Memory B cell (primary cell): ENCODE results near the gene DNAJC10.

ENCODE experiments used
- ATAC-seq: fragments of 150-1000 bp; cut with Tn5 transposase; 2 replicates; pipeline ENCODE4 v1.10.0; 2021; ENCODE audit warnings: low read depth, mild to moderate bottlenecking, moderate library complexity
- DNase-seq, 2 donors: peaks; one replicate each; pipeline ENCODE4 v3.0.0; 2022; ENCODE audit warnings: low spot score in 2 of 2
- H3K27ac Mint-ChIP-seq: one replicate; pipeline ENCODE4 v1.8.0; 2022; ENCODE audit warnings: mild to moderate bottlenecking, moderate library complexity, mixed read lengths
- H3K27me3 Mint-ChIP-seq: one replicate; pipeline ENCODE4 v1.8.0; 2022; ENCODE audit warnings: mixed read lengths
- H3K36me3 Mint-ChIP-seq: one replicate; pipeline ENCODE4 v1.8.0; 2022; ENCODE audit warnings: mild to moderate bottlenecking, mixed read lengths
- H3K4me1 Mint-ChIP-seq: one replicate; pipeline ENCODE4 v1.8.0; 2022; ENCODE audit warnings: mixed read lengths
- H3K4me3 Mint-ChIP-seq: one replicate; pipeline ENCODE4 v1.8.0; 2022; ENCODE audit warnings: mild to moderate bottlenecking, moderate library complexity, mixed read lengths
- H3K9me3 Mint-ChIP-seq: one replicate; pipeline ENCODE4 v1.8.0; 2022; ENCODE audit warnings: mixed read lengths

Gene DNAJC10

DNA sequence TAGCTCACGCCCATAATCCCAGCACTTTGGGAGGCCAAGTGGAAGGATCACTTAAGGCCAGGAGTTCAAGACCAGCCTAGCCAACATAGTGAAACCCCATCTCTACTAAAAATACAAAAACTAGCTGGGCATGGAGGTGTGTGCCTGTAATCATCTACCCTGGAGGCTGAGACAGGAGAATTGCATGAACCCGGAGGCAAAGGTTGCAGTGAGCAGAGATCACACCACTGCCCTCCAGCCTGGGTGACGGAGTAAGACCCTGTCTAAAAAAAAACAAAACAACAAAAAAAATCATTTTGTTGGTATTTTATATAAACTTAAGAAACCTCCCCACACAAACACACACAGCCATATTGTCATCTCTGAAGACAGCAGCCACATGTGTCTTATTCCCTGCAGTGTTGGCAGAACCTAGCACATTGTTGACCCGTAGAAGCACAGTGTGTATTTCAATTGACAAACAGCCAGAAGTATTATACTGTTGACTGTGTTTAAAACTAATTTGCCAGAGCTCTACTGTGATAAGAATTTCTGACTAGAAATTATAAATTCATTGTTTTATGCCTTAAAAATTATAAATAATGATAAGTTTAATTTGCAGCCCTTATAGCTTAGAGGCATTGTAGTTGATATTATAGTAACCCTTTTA, 68.1 kb downstream of the DNAJC10 start:
- no peak overlapping the region for H3K27ac Mint-ChIP-seq
- H3K4me3 Mint-ChIP-seq = no peak overlapping the region
- DNase-seq (no peak), ATAC-seq (no peak)
- H3K4me1 Mint-ChIP-seq = peaks cover 4% of the 10 kb centered on the region
- H3K27me3 Mint-ChIP-seq = no peaks in the 10 kb centered on the region
- H3K36me3 Mint-ChIP-seq = peaks cover 21% of the 10 kb centered on the region
- H3K9me3 Mint-ChIP-seq = peaks cover 3% of the 10 kb centered on the region

DNA sequence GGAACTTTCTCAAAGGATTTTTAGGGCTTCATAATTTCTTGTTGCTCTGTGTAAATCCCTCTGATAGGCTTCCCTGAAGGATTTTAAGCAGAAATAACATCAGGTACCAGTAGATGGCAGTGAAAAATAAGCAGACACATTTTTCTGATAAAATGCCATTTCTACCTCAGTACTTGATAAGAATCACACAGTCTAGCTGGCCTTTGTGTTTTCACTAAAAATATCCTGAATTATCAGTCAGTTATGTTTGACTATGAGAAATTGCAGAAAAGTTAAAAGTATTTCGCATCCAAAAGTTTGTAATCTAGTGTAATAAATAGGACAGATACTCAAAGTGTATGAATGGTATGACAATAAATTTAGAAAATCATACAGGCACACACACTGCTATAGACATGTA, 68.7 kb downstream of the DNAJC10 start:
- H3K4me1 Mint-ChIP-seq = peaks cover 4% of the 10 kb centered on the region
- H3K9me3 Mint-ChIP-seq = peaks cover 3% of the 10 kb centered on the region
- no peak overlapping the region for H3K4me3 Mint-ChIP-seq
- no peaks in the 10 kb centered on the region for H3K27me3 Mint-ChIP-seq
- ATAC-seq = no peak
- peaks cover 20% of the 10 kb centered on the region for H3K36me3 Mint-ChIP-seq
- H3K27ac Mint-ChIP-seq = no peak overlapping the region
- DNase-seq = no peak

DNA sequence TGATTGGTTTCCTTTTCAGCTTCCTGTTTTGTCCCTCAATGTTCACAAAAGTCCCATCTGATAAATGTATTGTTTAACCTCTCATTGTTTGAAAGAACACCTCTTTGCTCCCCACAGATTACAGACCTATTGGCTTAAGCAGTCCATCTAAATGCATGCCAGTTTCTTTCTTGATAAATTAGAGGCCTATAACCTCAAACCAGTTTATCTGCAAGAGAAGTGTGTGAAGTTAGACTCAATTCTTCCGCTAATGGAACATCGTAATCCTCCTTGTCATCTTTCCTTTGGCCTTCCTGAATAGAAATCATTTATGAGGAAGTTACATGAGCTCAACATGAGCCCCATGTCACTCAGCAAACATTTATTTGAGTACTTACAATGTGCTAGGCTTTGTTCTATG, 76.4 kb downstream of the DNAJC10 start:
- Mint-ChIP-seq H3K27ac (no peak overlapping the region), H3K9me3 (no peaks in the 10 kb centered on the region), H3K36me3 (no peaks in the 10 kb centered on the region), H3K4me3 (no peak overlapping the region), H3K4me1 (peaks cover 4% of the 10 kb centered on the region), H3K27me3 (peaks cover 1% of the 10 kb centered on the region)
- DNase-seq (no peak), ATAC-seq (no peak)

DNA sequence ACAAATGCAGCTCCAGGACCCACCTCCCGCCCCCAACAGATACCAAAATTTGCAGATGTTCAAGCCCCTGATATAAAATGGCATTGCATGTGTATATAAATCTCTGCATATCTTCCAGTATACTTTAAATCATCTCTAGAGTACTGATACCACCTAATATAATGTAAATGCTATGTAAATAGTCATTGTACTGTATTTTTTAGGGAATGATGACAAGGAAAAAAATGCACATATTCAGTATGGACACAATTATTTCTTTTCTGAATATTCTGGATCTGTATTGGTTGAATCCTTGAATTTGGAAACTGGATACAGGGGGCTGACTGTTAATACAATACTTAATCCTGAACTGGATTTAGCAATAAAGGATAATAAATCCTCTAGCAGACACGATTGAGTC, 82.7 kb downstream of the DNAJC10 start:
- H3K9me3 Mint-ChIP-seq = no peaks in the 10 kb centered on the region
- H3K27ac Mint-ChIP-seq = no peak overlapping the region
- no peaks in the 10 kb centered on the region for H3K4me1 Mint-ChIP-seq
- peaks cover 7% of the 10 kb centered on the region for H3K27me3 Mint-ChIP-seq
- no peak for DNase-seq
- no peaks in the 10 kb centered on the region for H3K36me3 Mint-ChIP-seq
- H3K4me3 Mint-ChIP-seq = no peak overlapping the region
- no peak for ATAC-seq

DNA sequence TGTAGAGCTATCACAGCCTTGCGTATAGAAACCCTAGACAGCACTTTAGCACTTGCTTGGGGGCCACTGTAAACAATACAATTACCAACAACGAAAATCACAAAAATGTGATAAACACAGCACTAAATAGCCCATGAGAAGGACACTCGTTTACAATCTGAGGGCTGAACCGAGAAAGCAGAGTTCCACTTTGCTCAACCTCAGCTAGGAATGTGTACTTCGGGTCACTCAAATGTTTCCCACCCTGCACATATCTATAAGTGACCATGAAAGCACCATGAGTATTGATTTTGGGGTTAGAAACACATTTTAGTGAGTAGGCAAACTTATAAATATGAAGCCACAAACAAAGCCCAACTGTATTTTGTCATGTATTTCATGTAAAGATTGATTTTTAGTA, 88.1 kb downstream of the DNAJC10 start:
- H3K27ac Mint-ChIP-seq = no peak overlapping the region
- H3K4me1 Mint-ChIP-seq = no peaks in the 10 kb centered on the region
- no peaks in the 10 kb centered on the region for H3K36me3 Mint-ChIP-seq
- H3K9me3 Mint-ChIP-seq = no peaks in the 10 kb centered on the region
- no peak for ATAC-seq
- no peak for DNase-seq
- H3K4me3 Mint-ChIP-seq = no peak overlapping the region
- peaks cover 5% of the 10 kb centered on the region for H3K27me3 Mint-ChIP-seq

DNA sequence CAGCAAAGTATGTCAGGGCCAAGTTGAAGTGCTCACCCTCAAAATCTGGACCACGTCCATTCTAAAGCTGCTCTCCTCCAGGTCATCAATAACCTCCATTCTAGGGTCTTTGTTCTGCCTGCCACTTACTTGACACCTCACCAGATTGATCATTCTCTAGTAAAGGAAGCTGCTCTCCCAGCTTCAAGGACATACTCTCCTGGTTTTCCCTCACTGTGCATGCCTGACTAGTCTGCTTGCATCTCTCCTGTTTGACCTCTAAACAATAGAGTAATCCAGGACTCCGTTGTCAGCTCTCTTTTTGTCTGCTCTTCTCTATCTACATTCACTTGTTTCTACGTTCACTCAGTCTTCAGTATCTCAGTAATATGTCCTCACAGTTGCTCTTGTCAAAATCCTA, 91.3 kb downstream of the DNAJC10 start:
- Mint-ChIP-seq H3K9me3 (no peaks in the 10 kb centered on the region), H3K27me3 (peaks cover 2% of the 10 kb centered on the region), H3K36me3 (no peaks in the 10 kb centered on the region), H3K4me1 (no peaks in the 10 kb centered on the region), H3K4me3 (no peak overlapping the region), H3K27ac (no peak overlapping the region)
- ATAC-seq (no peak), DNase-seq (no peak)

DNA sequence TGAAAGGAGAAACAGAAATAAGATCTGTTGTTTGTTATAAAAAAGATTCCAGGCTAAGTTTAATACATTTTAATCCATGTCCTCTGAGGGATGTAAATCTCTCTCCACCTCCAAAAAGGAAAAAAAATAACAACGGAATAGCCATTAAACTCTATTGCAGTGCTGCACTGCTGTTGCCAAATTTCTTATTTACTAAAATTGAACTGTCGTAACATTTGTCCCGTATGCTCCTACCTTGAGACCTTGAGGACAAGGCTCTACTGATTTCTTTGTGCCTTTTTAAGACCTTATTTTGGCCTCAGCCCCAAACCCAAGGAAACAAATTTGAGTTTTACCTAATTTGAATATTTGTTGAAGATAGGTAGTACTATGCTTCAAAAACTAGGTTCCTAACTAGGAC, 94.0 kb downstream of the DNAJC10 start:
- no peak for DNase-seq
- Mint-ChIP-seq H3K27ac (no peak overlapping the region), H3K4me3 (no peak overlapping the region), H3K36me3 (no peaks in the 10 kb centered on the region), H3K27me3 (peaks cover 3% of the 10 kb centered on the region), H3K4me1 (no peaks in the 10 kb centered on the region), H3K9me3 (no peaks in the 10 kb centered on the region)
- ATAC-seq = no peak

DNA sequence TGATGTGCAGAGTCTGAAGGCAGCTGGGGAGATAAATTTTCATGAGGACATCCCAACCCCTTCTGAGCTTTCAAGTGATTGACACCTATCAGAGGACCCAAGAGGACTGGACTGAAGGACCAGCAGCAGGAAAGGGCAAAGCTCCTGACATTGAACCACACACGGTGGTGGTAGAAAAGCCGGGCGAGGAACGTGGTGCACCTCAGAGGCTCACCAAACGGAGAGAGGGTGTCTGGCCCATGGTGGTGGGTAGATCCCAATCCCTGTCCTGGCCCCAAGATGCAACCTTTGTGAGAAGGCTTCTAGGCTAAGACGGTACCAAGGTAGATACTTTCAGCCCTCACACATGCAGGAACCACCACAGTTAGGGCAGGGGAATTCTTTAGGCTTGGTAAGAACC, 98.3 kb downstream of the DNAJC10 start:
- Mint-ChIP-seq H3K9me3 (no peaks in the 10 kb centered on the region), H3K4me3 (no peak overlapping the region), H3K27ac (no peak overlapping the region), H3K27me3 (peaks cover 9% of the 10 kb centered on the region), H3K4me1 (no peaks in the 10 kb centered on the region), H3K36me3 (no peaks in the 10 kb centered on the region)
- ATAC-seq (no peak), DNase-seq (no peak)

DNA sequence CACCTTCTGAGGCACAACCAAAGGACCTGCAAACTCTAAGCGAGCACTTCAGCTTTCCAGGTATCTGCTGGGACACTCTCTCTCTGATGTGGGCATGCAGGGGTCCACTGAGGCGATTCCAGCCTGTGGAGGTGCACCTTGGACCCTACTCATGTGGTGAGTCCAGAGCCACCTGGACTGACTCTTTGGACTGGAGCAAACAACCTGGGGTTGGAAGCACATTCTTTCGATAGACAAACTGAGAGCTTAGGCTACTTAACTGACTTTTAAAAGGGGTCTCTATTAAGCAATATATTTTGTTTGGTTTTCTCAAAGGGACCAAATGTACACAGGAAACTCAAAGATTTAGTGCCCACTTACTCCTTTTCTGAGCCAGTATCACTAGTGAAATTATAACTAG, 98.7 kb downstream of the DNAJC10 start:
- Mint-ChIP-seq H3K27ac (no peak overlapping the region), H3K4me1 (no peaks in the 10 kb centered on the region), H3K36me3 (no peaks in the 10 kb centered on the region), H3K9me3 (no peaks in the 10 kb centered on the region), H3K27me3 (peaks cover 9% of the 10 kb centered on the region), H3K4me3 (no peak overlapping the region)
- no peak for ATAC-seq
- no peak for DNase-seq

DNA sequence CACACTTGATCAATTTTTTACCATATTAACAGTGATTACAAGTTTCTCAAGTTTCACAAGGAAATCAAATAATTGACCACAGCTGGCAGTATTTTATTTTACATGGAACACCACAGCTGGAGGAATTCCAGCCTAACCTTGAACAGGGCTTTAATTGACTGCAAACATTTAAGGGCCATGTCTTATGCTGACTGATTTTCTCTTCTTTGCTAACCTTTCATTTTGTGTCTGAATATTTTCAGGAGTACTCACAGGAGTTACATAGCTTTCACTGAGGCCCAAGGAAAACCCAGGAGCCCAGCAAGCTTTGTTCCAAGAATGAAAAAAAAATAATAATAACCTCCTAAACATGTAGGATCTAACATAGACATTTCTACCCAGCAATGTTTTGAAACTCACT, 100.8 kb downstream of the DNAJC10 start:
- H3K27me3 Mint-ChIP-seq = peaks cover 9% of the 10 kb centered on the region
- ATAC-seq (no peak), DNase-seq (no peak)
- no peaks in the 10 kb centered on the region for H3K9me3 Mint-ChIP-seq
- no peaks in the 10 kb centered on the region for H3K4me1 Mint-ChIP-seq
- no peaks in the 10 kb centered on the region for H3K36me3 Mint-ChIP-seq
- no peak overlapping the region for H3K4me3 Mint-ChIP-seq
- H3K27ac Mint-ChIP-seq = no peak overlapping the region

DNA sequence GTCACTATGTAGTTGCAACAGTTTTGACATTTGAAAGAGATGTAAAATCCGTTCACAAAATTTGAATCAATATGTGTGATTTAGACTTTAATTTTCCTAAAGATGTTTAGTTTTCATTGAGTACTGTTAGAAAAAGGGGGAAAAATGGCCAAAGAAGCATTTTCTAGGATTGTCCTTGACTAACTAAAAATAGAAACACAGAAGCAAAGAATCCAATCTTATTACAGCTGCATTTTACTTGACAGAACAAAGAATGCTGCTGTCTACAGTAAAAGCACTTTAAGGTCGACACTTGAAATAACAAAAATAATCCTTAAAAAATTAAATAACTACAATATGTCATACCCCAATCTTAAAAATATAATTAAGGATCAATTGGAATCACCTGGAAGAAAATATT, 101.5 kb downstream of the DNAJC10 start:
- Mint-ChIP-seq H3K36me3 (no peaks in the 10 kb centered on the region), H3K27ac (no peak overlapping the region), H3K4me1 (no peaks in the 10 kb centered on the region), H3K27me3 (peaks cover 5% of the 10 kb centered on the region), H3K4me3 (no peak overlapping the region), H3K9me3 (no peaks in the 10 kb centered on the region)
- DNase-seq (no peak), ATAC-seq (no peak)

DNA sequence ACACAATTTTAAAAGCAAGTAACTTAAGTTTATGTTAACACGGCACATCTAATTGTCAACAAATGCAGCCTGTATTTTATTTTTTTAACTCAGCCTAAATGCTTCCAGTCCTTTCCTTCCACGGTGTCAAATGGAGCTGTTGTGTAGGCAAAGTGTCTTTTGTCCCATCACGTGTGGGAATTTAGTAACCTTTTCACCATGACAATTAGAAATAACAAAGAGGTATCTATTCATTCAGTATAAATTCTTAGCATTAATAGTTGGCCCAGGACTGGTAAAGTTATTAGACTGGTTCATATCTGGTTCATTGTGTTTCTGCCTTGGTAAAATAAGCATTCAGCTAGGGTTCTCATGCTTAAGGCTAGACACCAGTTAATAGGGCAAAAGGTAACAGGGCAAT, 102.4 kb downstream of the DNAJC10 start:
- no peak overlapping the region for H3K27ac Mint-ChIP-seq
- H3K9me3 Mint-ChIP-seq = no peaks in the 10 kb centered on the region
- H3K27me3 Mint-ChIP-seq = peaks cover 8% of the 10 kb centered on the region
- H3K4me3 Mint-ChIP-seq = no peak overlapping the region
- DNase-seq = no peak
- no peaks in the 10 kb centered on the region for H3K4me1 Mint-ChIP-seq
- ATAC-seq = no peak
- H3K36me3 Mint-ChIP-seq = no peaks in the 10 kb centered on the region

DNA sequence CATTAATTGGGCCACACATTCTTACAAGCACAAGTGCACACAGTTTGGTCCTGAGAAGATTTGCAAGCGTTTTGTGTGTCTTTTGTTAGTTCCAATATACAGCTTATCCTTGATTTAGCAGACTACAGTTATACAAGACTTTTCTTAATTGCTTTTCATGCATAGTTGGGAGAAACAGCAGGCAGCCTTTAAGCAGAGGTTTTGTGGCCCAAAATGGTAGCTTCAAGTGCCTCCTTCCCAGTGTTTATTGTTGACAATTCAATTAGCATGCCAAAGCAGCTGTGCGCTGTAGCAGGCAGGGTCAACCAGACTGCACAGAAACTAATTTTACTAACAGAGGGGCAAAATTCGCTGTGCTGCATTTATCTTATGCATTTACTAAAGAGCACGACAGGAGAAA, 102.9 kb downstream of the DNAJC10 start:
- ATAC-seq = no peak
- Mint-ChIP-seq H3K4me1 (no peaks in the 10 kb centered on the region), H3K27ac (no peak overlapping the region), H3K9me3 (no peaks in the 10 kb centered on the region), H3K4me3 (no peak overlapping the region), H3K27me3 (peaks cover 11% of the 10 kb centered on the region), H3K36me3 (no peaks in the 10 kb centered on the region)
- DNase-seq = no peak

DNA sequence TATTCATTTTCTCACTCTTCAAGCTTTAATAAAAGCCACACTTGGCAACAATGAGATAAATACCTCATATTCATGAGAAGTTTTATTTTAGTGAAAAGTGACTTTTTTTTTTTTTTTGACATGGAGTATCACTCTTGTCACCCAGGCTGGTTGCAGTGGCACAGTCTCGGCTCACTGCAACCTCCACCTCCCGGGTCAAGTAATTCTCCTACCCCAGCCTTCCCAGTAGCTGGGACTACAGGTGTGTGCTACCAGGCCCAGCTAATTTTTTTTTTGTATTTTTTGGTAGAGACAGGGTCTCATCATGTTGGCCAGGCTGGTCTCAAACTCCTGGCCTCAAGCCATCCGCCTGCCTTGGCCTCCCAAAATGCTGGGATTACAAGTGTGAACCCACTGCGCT, 103.4 kb downstream of the DNAJC10 start:
- Mint-ChIP-seq H3K27me3 (peaks cover 11% of the 10 kb centered on the region), H3K27ac (no peak overlapping the region), H3K4me1 (no peaks in the 10 kb centered on the region), H3K36me3 (no peaks in the 10 kb centered on the region), H3K4me3 (no peak overlapping the region), H3K9me3 (no peaks in the 10 kb centered on the region)
- DNase-seq = no peak
- no peak for ATAC-seq

DNA sequence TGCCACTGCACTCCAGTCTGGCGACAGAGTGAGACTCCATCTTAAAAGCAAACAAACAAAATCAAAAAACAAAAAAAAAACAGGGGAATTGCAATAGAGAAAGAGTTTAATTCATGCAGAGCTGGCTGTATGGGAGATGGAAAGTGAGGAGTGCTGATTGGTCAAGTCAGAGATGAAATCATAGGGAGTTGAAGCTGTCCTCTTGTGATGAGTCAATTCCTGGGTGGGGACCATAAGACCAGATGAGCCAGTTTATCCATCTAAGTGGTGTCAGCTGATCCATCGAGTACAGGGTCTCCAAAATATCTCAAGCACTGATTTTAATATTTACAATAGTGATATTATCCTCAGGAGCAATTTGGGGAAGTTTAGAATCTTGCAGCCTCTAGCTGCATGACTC, 105.1 kb downstream of the DNAJC10 start:
- ATAC-seq = no peak
- Mint-ChIP-seq H3K27ac (no peak overlapping the region), H3K4me1 (no peaks in the 10 kb centered on the region), H3K4me3 (no peak overlapping the region), H3K9me3 (no peaks in the 10 kb centered on the region), H3K27me3 (peaks cover 9% of the 10 kb centered on the region), H3K36me3 (no peaks in the 10 kb centered on the region)
- no peak for DNase-seq
